ENCODE data around the gene CRIP3. TPM values are rescaled to one million over a fixed set of nuclear protein-coding genes. Genes with fewer than 3 reads are reported as not detected.

The CRIP3 gene
- total RNA-seq, 1 experiment from 2014 or later = 16.9 TPM

DNA sequence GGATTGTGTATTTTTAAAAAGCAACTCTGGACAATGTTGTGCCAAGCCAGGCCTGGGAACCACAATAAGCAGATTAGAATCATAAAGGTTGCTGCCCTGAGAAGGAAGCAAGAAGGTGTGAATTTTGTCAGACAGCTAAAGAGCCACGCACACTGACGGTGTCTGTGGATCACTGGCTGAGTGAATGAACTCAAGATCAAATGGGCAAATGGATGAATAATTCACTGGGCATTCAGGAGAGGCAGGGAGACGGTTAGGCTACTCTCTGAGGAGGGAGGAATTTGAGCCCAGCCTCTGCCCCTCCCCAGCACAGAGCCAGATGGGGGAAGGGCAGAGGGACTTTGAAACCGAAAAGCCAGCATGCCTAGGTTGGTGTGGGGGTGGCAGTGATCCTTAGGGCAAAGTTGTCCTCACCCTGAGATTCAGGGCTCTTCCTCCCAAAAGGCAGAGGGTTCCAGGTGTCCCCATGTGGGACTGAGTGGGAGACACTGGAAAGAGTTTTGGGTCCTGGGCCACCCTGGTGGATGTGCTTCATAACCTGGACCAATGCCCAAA is 30.0 kb downstream of the CRIP3 start:
- H3T11ph ChIP-seq (ENCODE audit: low read length) = no peak overlapping the region
- H3K9me3 Mint-ChIP-seq = no peaks in the 10 kb centered on the region
- no peak overlapping the region for H2AK5ac ChIP-seq (ENCODE audit: insufficient read length, low read length)
- no peak overlapping the region for H2BK120ac ChIP-seq (ENCODE audit: low read depth, low read length, poor library complexity, severe bottlenecking)
- no peaks in the 10 kb centered on the region for H3K79me1 ChIP-seq (ENCODE audit: insufficient read depth, low read depth, low read length, poor library complexity, severe bottlenecking)
- H3K4me3 Mint-ChIP-seq = no peak overlapping the region
- no peak overlapping the region for H2BK12ac ChIP-seq (ENCODE audit: insufficient read length, low read depth, low read length)
- H3K4ac ChIP-seq (ENCODE audit: low read depth, low read length) = no peak overlapping the region
- peaks cover 35 to 47% of the 10 kb centered on the region in 2 experiments for H3K4me1 Mint-ChIP-seq
- no peak overlapping the region for H4K91ac ChIP-seq (ENCODE audit: insufficient read length, low read depth, low read length)
- no peak overlapping the region for H3K4me2 ChIP-seq (ENCODE audit: insufficient read depth, insufficient read length, low read length)
- no peak overlapping the region for H4K8ac ChIP-seq (replicated peaks; ENCODE audit: insufficient read length, low read depth, low read length)
- no peak overlapping the region for H3K14ac ChIP-seq (ENCODE audit: insufficient read depth, low read length)
- H3K27me3 ChIP-seq (ENCODE audit: insufficient read depth, low read length) = peaks cover 11% of the 10 kb centered on the region; the same call in 1 of the 2 replicates
- no peak overlapping the region for H3K9ac ChIP-seq (ENCODE audit: extremely low read depth, insufficient read length, low read length)
- no peak overlapping the region for H4K5ac ChIP-seq (ENCODE audit: insufficient read length, low read depth, low read length)
- H3K18ac ChIP-seq (ENCODE audit: insufficient read length, low read depth, low read length) = no peak overlapping the region
- WGBS (ENCODE audit: extremely low coverage, insufficient read length, low lambda C conversion rate) = no CpG with 5 or more reads among the region's 4 CpGs
- H2AFZ ChIP-seq (ENCODE audit: low read length) = no peak overlapping the region
- no peak overlapping the region for H3K27ac ChIP-seq (ENCODE audit: insufficient read length, low read depth, low read length)
- H3K79me2 ChIP-seq (ENCODE audit: insufficient read depth, low read length) = no peaks in the 10 kb centered on the region
- H4K20me1 ChIP-seq (ENCODE audit: control insufficient read depth, insufficient read depth, insufficient read length) = no peaks in the 10 kb centered on the region
- H2BK15ac ChIP-seq (ENCODE audit: low read depth, low read length) = no peak overlapping the region
- peaks cover 12% of the 10 kb centered on the region for H3K23me2 ChIP-seq (ENCODE audit: insufficient read length, low read depth, low read length, poor library complexity, severe bottlenecking)
- H3K9me3 ChIP-seq (ENCODE audit: control insufficient read depth, low read depth, low read length) = no peaks in the 10 kb centered on the region
- TF ChIP-seq, protein P1, sequence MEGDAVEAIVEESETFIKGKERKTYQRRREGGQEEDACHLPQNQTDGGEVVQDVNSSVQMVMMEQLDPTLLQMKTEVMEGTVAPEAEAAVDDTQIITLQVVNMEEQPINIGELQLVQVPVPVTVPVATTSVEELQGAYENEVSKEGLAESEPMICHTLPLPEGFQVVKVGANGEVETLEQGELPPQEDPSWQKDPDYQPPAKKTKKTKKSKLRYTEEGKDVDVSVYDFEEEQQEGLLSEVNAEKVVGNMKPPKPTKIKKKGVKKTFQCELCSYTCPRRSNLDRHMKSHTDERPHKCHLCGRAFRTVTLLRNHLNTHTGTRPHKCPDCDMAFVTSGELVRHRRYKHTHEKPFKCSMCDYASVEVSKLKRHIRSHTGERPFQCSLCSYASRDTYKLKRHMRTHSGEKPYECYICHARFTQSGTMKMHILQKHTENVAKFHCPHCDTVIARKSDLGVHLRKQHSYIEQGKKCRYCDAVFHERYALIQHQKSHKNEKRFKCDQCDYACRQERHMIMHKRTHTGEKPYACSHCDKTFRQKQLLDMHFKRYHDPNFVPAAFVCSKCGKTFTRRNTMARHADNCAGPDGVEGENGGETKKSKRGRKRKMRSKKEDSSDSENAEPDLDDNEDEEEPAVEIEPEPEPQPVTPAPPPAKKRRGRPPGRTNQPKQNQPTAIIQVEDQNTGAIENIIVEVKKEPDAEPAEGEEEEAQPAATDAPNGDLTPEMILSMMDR (conservative IDR thresholded peaks at IDR 0.05) = no peak
- no peak overlapping the region for H2BK20ac ChIP-seq (ENCODE audit: low read depth, low read length, poor library complexity, severe bottlenecking)
- no peak overlapping the region for H2BK5ac ChIP-seq (ENCODE audit: insufficient read length, low read length)
- H3K56ac ChIP-seq (ENCODE audit: insufficient read length, low read depth, low read length) = no peak overlapping the region
- no peaks in the 10 kb centered on the region; the same call in 1 of the 2 replicates for H3K4me1 ChIP-seq (ENCODE audit: insufficient read depth, low read length)
- DNase-seq = no peak
- H3K27ac Mint-ChIP-seq = no peak overlapping the region
- no peaks in the 10 kb centered on the region for H3K36me3 Mint-ChIP-seq (ENCODE audit: insufficient read depth in 1 of 3, low read depth in 3 of 3)
- H3K23ac ChIP-seq (ENCODE audit: insufficient read length, low read depth, low read length) = no peak overlapping the region
- H3K27me3 Mint-ChIP-seq (ENCODE audit: low read depth) = peaks cover 47% of the 10 kb centered on the region

All from H9 (cell line).